Measurements from ENCODE around the gene MS4A8.

Gene MS4A8

GRCh38 chr11:60762851-60763691 is 63.7 kb downstream of the MS4A8 start:
- in situ Hi-C loops (cut with MboI; ENCODE audit: low sequenced_read_pairs): no loop called here

GRCh38 chr11:60763692-60764369 is 64.4 kb downstream of the MS4A8 start:
- in situ Hi-C loops (cut with MboI; ENCODE audit: low sequenced_read_pairs): no loop called here

GRCh38 chr11:60764879-60765278 is 65.5 kb downstream of the MS4A8 start:
- in situ Hi-C loops (cut with MboI; ENCODE audit: low sequenced_read_pairs): no loop called here

DNA sequence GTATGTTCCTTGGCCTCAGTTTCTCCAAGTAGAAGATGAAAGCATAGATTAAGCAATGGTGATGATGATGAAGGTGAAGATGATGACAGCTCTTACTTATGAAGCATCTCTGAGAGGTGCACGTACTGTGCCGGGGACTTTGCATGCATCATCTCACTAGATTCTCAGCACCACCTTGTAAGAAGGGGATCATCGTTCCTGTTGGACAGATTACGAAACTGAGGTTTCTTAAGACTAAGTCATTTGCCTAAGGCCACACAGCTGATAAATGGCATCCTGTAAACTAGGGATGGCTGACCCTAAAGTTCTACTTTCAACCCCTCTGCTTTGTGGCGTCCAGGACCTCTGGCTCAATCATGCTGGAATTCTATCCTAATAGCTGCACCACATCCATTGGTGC is 65.9 kb downstream of the MS4A8 start:
- in situ Hi-C loops (cut with MboI; ENCODE audit: low sequenced_read_pairs): no loop called here

Data from HL-60/S4 treated with phorbol 12-myristate 13-acetate at 8.2 ng/mL for 4 days and 3 days (cell line).